Inflammatory macrophage (primary cell): ENCODE measurements around the gene EFNA5.

Source experiments
- DNase-seq, 2 donors: peaks; one replicate each; pipeline ENCODE4 v3.0.0-alpha.2; 2020 to 2022

EFNA5 gene

GRCh38 chr5:107672211-107673038 is 1.7 kb upstream of the EFNA5 start:
- DNase-seq = peak; percentile 7 to 33

GRCh38 chr5:107671742-107672210 is 1.0 kb upstream of the EFNA5 start:
- DNase-seq = no peak

- no peak for DNase-seq
Observed at GRCh38 chr5:107670087-107670931, 428 bp downstream of the EFNA5 start.

- DNase-seq = no peak
Observed at GRCh38 chr5:107669096-107670031, 1.4 kb downstream of the EFNA5 start.

GRCh38 chr5:107668154-107669095 is 2.3 kb downstream of the EFNA5 start:
- DNase-seq = no peak

GRCh38 chr5:107666051-107666655 is 4.6 kb downstream of the EFNA5 start:
- DNase-seq = no peak

- DNase-seq = no peak
Observed at GRCh38 chr5:107665036-107665570, 5.6 kb downstream of the EFNA5 start.

- no peak for DNase-seq
Observed at GRCh38 chr5:107663697-107664096, 7.0 kb downstream of the EFNA5 start.

GRCh38 chr5:107661650-107662044 is 9.1 kb downstream of the EFNA5 start:
- DNase-seq = no peak

- DNase-seq = no peak
Observed at GRCh38 chr5:107661038-107661649, 9.6 kb downstream of the EFNA5 start.

- no peak for DNase-seq
Observed at GRCh38 chr5:107658528-107658927, 12.2 kb downstream of the EFNA5 start.

- no peak for DNase-seq
Observed at GRCh38 chr5:107655831-107656230, 14.9 kb downstream of the EFNA5 start.

GRCh38 chr5:107654827-107655226 is 15.9 kb downstream of the EFNA5 start:
- DNase-seq = no peak

GRCh38 chr5:107653685-107654084 is 17.1 kb downstream of the EFNA5 start:
- no peak for DNase-seq

GRCh38 chr5:107652839-107653607 is 17.7 kb downstream of the EFNA5 start:
- DNase-seq = no peak

- DNase-seq = no peak
Observed at GRCh38 chr5:107652408-107652807, 18.3 kb downstream of the EFNA5 start.

- no peak for DNase-seq
Observed at GRCh38 chr5:107651325-107651724, 19.4 kb downstream of the EFNA5 start.

GRCh38 chr5:107646418-107646817 is 24.3 kb downstream of the EFNA5 start:
- DNase-seq = no peak

GRCh38 chr5:107640568-107640967 is 30.2 kb downstream of the EFNA5 start:
- DNase-seq = no peak
